Measurements from ENCODE around the gene C19orf53. TPM values are rescaled to one million over a fixed set of nuclear protein-coding genes. Genes with fewer than 3 reads are reported as not detected.
A peak's percentile ranks its signal among the peaks of the same experiment; 100 is the strongest.

Gene C19orf53
- total RNA-seq, 1 donor from 2014 or later = 20.8 TPM

GRCh38 chr19:13794757-13795589 is 20.7 kb downstream of the C19orf53 start, which contains the start of gene ZSWIM4:
Gene ZSWIM4 (plus strand): TSS chr19:13795443. CDS start chr19:13795649, 206 bp downstream.
- DNase-seq (ENCODE audit: low spot score in 2 of 2) = peak; percentile 96 to 97
- FAIRE-seq = no peak

GRCh38 chr19:13795595-13796300 is 21.5 kb downstream of the C19orf53 start:
- DNase-seq (ENCODE audit: low spot score in 2 of 2) = no peak
- FAIRE-seq = no peak

GRCh38 chr19:13796301-13797057 is 22.2 kb downstream of the C19orf53 start:
- DNase-seq (ENCODE audit: low spot score in 2 of 2) (peak in 1 of 2 donors; percentile 67), FAIRE-seq (no peak)

GRCh38 chr19:13797058-13797440 is 22.8 kb downstream of the C19orf53 start:
- DNase-seq (ENCODE audit: low spot score in 2 of 2) (no peak), FAIRE-seq (no peak)

- FAIRE-seq (no peak), DNase-seq (ENCODE audit: low spot score in 2 of 2) (no peak)
Observed at GRCh38 chr19:13797870-13798269, 23.6 kb downstream of the C19orf53 start.

GRCh38 chr19:13799669-13800068 is 25.4 kb downstream of the C19orf53 start:
- FAIRE-seq (no peak), DNase-seq (ENCODE audit: low spot score in 2 of 2) (no peak)

- DNase-seq (ENCODE audit: low spot score in 2 of 2) (no peak), FAIRE-seq (no peak)
Observed at GRCh38 chr19:13803038-13803437, 28.8 kb downstream of the C19orf53 start.

- DNase-seq (ENCODE audit: low spot score in 2 of 2) (peak in 1 of 2 donors; percentile 65), FAIRE-seq (no peak)
Observed at GRCh38 chr19:13804830-13805683, 30.8 kb downstream of the C19orf53 start.

GRCh38 chr19:13806728-13807127 is 32.5 kb downstream of the C19orf53 start:
- FAIRE-seq = no peak
- no peak for DNase-seq (ENCODE audit: low spot score in 2 of 2)

GRCh38 chr19:13807421-13808021 is 33.3 kb downstream of the C19orf53 start:
- FAIRE-seq (no peak), DNase-seq (ENCODE audit: low spot score in 2 of 2) (no peak)

- DNase-seq (ENCODE audit: low spot score in 2 of 2) = no peak
- FAIRE-seq = no peak
Observed at GRCh38 chr19:13808856-13809255, 34.6 kb downstream of the C19orf53 start.

- no peak for DNase-seq (ENCODE audit: low spot score in 2 of 2)
- no peak for FAIRE-seq
Observed at GRCh38 chr19:13812544-13812943, 38.3 kb downstream of the C19orf53 start.

- no peak for FAIRE-seq
- DNase-seq (ENCODE audit: low spot score in 2 of 2) = no peak
Observed at GRCh38 chr19:13813147-13813546, 38.9 kb downstream of the C19orf53 start.

- no peak for DNase-seq (ENCODE audit: low spot score in 2 of 2)
- FAIRE-seq = no peak
Observed at GRCh38 chr19:13814550-13814949, 40.3 kb downstream of the C19orf53 start.

- FAIRE-seq (no peak), DNase-seq (ENCODE audit: low spot score in 2 of 2) (no peak)
Observed at GRCh38 chr19:13817018-13817614, 42.9 kb downstream of the C19orf53 start.

GRCh38 chr19:13817615-13818371 is 43.5 kb downstream of the C19orf53 start:
- FAIRE-seq (no peak), DNase-seq (ENCODE audit: low spot score in 2 of 2) (no peak)

- DNase-seq (ENCODE audit: low spot score in 2 of 2) = no peak
- FAIRE-seq = no peak
Observed at GRCh38 chr19:13819238-13819637, 45.0 kb downstream of the C19orf53 start.

GRCh38 chr19:13821292-13821691 is 47.0 kb downstream of the C19orf53 start:
- DNase-seq (ENCODE audit: low spot score in 2 of 2) (no peak), FAIRE-seq (no peak)
